Peyer's patch (tissue), 4 donors: ENCODE measurements around the gene SLC7A14.

Source experiments
- POLR2A ChIP-seq, 2 donors: fragments of 450-650 bp; IDR thresholded peaks; one replicate each; pipeline ENCODE4 v1.5.1; 2017; ENCODE audit warnings: antibody characterized with exemption in 2 of 2, mild to moderate bottlenecking in 2 of 2, moderate library complexity in 2 of 2
- TF ChIP-seq, protein P1 (sequence below), 6 experiments: fragments of 450-650 bp in 4 of 6; fragments of 200-600 bp in 2 of 6; sonication (generic) in 1 of 6; IDR thresholded peaks; one replicate each; pipeline ENCODE4 v1.5.1; 2017 to 2019; ENCODE audit warnings: antibody characterized with exemption in 6 of 6, mild to moderate bottlenecking in 3 of 6, moderate library complexity in 1 of 6

DNA sequence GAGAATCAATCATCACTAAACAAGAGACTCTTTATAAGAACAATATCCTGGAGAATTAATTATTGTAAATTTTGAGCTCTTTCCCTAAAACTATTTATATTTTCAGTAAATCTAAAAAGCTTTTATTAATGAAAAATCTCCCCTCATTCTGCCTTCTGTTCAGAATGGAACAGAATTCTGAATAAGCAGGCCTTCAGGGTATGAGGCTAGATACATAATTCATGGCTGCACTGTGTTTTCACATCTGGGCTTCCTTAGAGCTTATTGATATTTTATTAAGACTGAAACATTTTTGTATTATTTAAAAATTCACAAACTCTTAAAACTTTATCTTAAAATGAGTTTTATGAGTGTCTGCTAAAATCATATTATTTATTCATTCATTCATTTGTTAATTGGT is 142.4 kb downstream of the SLC7A14 start:
- TF ChIP-seq, protein P1, sequence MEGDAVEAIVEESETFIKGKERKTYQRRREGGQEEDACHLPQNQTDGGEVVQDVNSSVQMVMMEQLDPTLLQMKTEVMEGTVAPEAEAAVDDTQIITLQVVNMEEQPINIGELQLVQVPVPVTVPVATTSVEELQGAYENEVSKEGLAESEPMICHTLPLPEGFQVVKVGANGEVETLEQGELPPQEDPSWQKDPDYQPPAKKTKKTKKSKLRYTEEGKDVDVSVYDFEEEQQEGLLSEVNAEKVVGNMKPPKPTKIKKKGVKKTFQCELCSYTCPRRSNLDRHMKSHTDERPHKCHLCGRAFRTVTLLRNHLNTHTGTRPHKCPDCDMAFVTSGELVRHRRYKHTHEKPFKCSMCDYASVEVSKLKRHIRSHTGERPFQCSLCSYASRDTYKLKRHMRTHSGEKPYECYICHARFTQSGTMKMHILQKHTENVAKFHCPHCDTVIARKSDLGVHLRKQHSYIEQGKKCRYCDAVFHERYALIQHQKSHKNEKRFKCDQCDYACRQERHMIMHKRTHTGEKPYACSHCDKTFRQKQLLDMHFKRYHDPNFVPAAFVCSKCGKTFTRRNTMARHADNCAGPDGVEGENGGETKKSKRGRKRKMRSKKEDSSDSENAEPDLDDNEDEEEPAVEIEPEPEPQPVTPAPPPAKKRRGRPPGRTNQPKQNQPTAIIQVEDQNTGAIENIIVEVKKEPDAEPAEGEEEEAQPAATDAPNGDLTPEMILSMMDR (IDR thresholded peaks at IDR 0.05) = no peak
- TF ChIP-seq POLR2A (IDR thresholded peaks at IDR 0.05) = no peak
